HepG2 (cell line): ENCODE results near the gene CTRB2. TPM values are rescaled to one million over a fixed set of nuclear protein-coding genes. Genes with fewer than 3 reads are reported as not detected.
A peak's percentile ranks its signal among the peaks of the same experiment; 100 is the strongest.

Source experiments
- KMT2A ChIP-seq: sonication (generic); formaldehyde crosslinking; IDR thresholded peaks from 2 replicates; pipeline ENCODE4 v1.4.0; 2020; ENCODE audit warnings: missing genetic modification reagents
- LCORL ChIP-seq, 2 experiments: fragments of 450-650 bp in 1 of 2; sonication (generic) in 1 of 2; formaldehyde crosslinking in 1 of 2; IDR thresholded peaks; 2 replicates each; pipeline versions ENCODE4 v1.5.0 to v1.6.1; 2017 to 2020; ENCODE audit warnings: antibody characterized with exemption in 1 of 2, missing genetic modification reagents in 1 of 2
- MAF1 ChIP-seq: sonication (generic); formaldehyde crosslinking; IDR thresholded peaks from 2 replicates; pipeline ENCODE4 v1.5.0; 2020; ENCODE audit warnings: missing genetic modification reagents, borderline replicate concordance
- SOX5 ChIP-seq: IDR thresholded peaks from 2 replicates; pipeline ENCODE4 v1.6.1; 2016; ENCODE audit warnings: borderline replicate concordance
- THAP7 ChIP-seq: sonication (generic); formaldehyde crosslinking; IDR thresholded peaks from 2 replicates; pipeline ENCODE4 v1.8.1; 2023; ENCODE audit warnings: mild to moderate bottlenecking, missing genetic modification reagents
- ZNF10 ChIP-seq: sonication (generic); formaldehyde crosslinking; IDR thresholded peaks from 2 replicates; pipeline ENCODE4 v1.4.0; 2020; ENCODE audit warnings: mild to moderate bottlenecking, low read depth, missing genetic modification reagents, borderline replicate concordance
- ZNF232 ChIP-seq: sonication (generic); formaldehyde crosslinking; IDR thresholded peaks from 2 replicates; pipeline ENCODE4 v1.4.0; 2020; ENCODE audit warnings: missing genetic modification reagents, borderline replicate concordance
- ZNF383 ChIP-seq: sonication (generic); formaldehyde crosslinking; IDR thresholded peaks from 2 replicates; pipeline ENCODE4 v1.4.0; 2020; ENCODE audit warnings: missing genetic modification reagents, mild to moderate bottlenecking, borderline replicate concordance
- ZNF639 ChIP-seq: conservative IDR thresholded peaks from 2 replicates; pipeline ENCODE4 v1.6.1; 2018; ENCODE audit warnings: missing genetic modification reagents
- ZNF724P ChIP-seq: sonication (generic); formaldehyde crosslinking; IDR thresholded peaks from 2 replicates; pipeline ENCODE4 v1.8.0; 2022; ENCODE audit warnings: missing genetic modification reagents, borderline replicate concordance
- polyA plus RNA-seq, 8 experiments: library from polyadenylated mRNA; depleted of rRNA in 3 of 8; stranded (reverse) in 7 of 8; unstranded in 1 of 8; fragments of >200 nt; fragmentation: Illumina TruSeq in 4 of 8; extraction: Trizol in 4 of 8; gene quantifications; 2 replicates each; pipeline versions ENCODE4 v1.2.1 to v1.2.3, GENCODE V29; 2011 to 2016; ENCODE audit warnings: low read depth in 4 of 8, missing spikeins in 1 of 8, mixed read lengths in 1 of 8; ENCODE audit not compliant: insufficient read depth in 1 of 8
- total RNA-seq, 5 experiments: library from RNA; depleted of rRNA; stranded (reverse); fragments of >200 nt; fragmentation: Illumina TruSeq; extraction: Trizol; gene quantifications; 2 replicates each; pipeline ENCODE4 v1.2.3, GENCODE V29; 2016; ENCODE audit warnings: low read depth in 1 of 5
- TF ChIP-seq, protein P1 (sequence below): sonication (generic); formaldehyde crosslinking; IDR thresholded peaks from 2 replicates; pipeline ENCODE4 v1.4.0; 2020; ENCODE audit warnings: missing genetic modification reagents
- TF ChIP-seq, protein P2 (sequence below), 2 experiments: IDR thresholded peaks; 2 replicates each; pipeline ENCODE4 v1.6.1; 2011 to 2012; ENCODE audit warnings: low read length in 2 of 2, borderline replicate concordance in 1 of 2, low read depth in 1 of 2, mild to moderate bottlenecking in 1 of 2, moderate library complexity in 1 of 2
- TF ChIP-seq, protein P3 (sequence below): sonication (generic); formaldehyde crosslinking; IDR thresholded peaks from 2 replicates; pipeline ENCODE4 v1.4.0; 2020; ENCODE audit warnings: mild to moderate bottlenecking, missing genetic modification reagents
- TF ChIP-seq, protein P4 (sequence below): sonication (generic); formaldehyde crosslinking; IDR thresholded peaks from 2 replicates; pipeline ENCODE4 v1.9.0; 2022; ENCODE audit warnings: missing genetic modification reagents, mild to moderate bottlenecking, borderline replicate concordance

The CTRB2 gene
- total and polyA plus RNA-seq, 2 of the 13 experiments (the other 11 are each of a cell fraction or from before 2014, with no cell fraction given), result 0.13 TPM; not detected in 1

DNA sequence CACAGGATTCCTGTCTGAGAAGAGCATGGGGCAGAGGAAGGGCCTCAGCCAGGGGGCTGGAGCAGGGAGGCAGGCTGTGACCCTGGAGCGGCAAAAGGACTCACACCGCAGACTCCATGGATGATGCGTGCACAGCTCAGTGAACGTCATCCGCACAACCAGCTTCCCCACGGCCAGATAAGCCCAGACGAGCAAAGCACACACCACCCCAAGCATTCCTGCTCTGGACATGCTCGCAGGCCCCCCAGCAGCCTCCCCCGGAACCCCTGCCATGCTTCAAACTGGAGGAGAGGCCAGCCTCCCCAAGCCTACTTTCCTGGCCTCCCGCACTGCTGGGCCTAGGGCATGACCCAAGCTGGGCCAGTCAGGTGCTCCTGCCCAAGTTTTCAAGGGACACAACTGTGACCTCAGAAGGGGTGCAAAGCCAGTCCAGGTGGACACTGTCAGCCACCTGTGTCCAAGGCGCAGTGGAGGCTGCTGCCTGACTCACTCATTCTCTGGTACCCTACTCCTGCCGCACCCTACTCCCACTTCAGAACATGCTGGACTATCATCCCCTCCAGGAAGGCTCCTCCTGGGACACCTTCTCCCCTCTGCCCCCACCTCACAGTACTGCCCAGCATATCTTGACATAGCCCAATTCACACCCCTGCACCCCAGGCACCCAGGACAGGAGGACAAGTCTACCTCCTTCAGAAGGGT lies 39.7 kb upstream of the CTRB2 start (continued):
- TF ChIP-seq, protein P1, sequence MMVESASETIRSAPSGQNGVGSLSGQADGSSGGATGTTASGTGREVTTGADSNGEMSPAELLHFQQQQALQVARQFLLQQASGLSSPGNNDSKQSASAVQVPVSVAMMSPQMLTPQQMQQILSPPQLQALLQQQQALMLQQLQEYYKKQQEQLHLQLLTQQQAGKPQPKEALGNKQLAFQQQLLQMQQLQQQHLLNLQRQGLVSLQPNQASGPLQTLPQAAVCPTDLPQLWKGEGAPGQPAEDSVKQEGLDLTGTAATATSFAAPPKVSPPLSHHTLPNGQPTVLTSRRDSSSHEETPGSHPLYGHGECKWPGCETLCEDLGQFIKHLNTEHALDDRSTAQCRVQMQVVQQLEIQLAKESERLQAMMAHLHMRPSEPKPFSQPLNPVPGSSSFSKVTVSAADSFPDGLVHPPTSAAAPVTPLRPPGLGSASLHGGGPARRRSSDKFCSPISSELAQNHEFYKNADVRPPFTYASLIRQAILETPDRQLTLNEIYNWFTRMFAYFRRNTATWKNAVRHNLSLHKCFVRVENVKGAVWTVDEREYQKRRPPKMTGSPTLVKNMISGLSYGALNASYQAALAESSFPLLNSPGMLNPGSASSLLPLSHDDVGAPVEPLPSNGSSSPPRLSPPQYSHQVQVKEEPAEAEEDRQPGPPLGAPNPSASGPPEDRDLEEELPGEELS (CRISPR knock-in tag), result 0 out of 2 replicates have a peak, but pooled peaks have one; percentile 28
- TF ChIP-seq ZNF724P (CRISPR knock-in tag) (no peak), ZNF383 (CRISPR knock-in tag) (no peak), ZNF639 (CRISPR knock-in tag) (no peak), SOX5 (CRISPR knock-in tag) (no peak), KMT2A (no peak), LCORL (IDR thresholded peaks at IDR 0.05) (no peak), LCORL (CRISPR knock-in tag; IDR thresholded peaks at IDR 0.05) (peak; percentile 18; the same call in 1 of the 2 replicates), ZNF232 (CRISPR knock-in tag) (0 out of 2 replicates have a peak, but pooled peaks have one; percentile 44), THAP7 (CRISPR knock-in tag) (peak; percentile 64; the same call in 1 of the 2 replicates), ZNF10 (CRISPR knock-in tag) (no peak), MAF1 (CRISPR knock-in tag) (no peak)
- TF ChIP-seq, protein P2, sequence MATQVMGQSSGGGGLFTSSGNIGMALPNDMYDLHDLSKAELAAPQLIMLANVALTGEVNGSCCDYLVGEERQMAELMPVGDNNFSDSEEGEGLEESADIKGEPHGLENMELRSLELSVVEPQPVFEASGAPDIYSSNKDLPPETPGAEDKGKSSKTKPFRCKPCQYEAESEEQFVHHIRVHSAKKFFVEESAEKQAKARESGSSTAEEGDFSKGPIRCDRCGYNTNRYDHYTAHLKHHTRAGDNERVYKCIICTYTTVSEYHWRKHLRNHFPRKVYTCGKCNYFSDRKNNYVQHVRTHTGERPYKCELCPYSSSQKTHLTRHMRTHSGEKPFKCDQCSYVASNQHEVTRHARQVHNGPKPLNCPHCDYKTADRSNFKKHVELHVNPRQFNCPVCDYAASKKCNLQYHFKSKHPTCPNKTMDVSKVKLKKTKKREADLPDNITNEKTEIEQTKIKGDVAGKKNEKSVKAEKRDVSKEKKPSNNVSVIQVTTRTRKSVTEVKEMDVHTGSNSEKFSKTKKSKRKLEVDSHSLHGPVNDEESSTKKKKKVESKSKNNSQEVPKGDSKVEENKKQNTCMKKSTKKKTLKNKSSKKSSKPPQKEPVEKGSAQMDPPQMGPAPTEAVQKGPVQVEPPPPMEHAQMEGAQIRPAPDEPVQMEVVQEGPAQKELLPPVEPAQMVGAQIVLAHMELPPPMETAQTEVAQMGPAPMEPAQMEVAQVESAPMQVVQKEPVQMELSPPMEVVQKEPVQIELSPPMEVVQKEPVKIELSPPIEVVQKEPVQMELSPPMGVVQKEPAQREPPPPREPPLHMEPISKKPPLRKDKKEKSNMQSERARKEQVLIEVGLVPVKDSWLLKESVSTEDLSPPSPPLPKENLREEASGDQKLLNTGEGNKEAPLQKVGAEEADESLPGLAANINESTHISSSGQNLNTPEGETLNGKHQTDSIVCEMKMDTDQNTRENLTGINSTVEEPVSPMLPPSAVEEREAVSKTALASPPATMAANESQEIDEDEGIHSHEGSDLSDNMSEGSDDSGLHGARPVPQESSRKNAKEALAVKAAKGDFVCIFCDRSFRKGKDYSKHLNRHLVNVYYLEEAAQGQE (IDR thresholded peaks at IDR 0.05; ENCODE audit: borderline replicate concordance in 1 of 2, low read depth in 1 of 2, low read length in 2 of 2), result no peak
- TF ChIP-seq, protein P3, sequence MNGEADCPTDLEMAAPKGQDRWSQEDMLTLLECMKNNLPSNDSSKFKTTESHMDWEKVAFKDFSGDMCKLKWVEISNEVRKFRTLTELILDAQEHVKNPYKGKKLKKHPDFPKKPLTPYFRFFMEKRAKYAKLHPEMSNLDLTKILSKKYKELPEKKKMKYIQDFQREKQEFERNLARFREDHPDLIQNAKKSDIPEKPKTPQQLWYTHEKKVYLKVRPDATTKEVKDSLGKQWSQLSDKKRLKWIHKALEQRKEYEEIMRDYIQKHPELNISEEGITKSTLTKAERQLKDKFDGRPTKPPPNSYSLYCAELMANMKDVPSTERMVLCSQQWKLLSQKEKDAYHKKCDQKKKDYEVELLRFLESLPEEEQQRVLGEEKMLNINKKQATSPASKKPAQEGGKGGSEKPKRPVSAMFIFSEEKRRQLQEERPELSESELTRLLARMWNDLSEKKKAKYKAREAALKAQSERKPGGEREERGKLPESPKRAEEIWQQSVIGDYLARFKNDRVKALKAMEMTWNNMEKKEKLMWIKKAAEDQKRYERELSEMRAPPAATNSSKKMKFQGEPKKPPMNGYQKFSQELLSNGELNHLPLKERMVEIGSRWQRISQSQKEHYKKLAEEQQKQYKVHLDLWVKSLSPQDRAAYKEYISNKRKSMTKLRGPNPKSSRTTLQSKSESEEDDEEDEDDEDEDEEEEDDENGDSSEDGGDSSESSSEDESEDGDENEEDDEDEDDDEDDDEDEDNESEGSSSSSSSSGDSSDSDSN, result no peak; the same call in 1 of the 2 replicates
- TF ChIP-seq, protein P4, sequence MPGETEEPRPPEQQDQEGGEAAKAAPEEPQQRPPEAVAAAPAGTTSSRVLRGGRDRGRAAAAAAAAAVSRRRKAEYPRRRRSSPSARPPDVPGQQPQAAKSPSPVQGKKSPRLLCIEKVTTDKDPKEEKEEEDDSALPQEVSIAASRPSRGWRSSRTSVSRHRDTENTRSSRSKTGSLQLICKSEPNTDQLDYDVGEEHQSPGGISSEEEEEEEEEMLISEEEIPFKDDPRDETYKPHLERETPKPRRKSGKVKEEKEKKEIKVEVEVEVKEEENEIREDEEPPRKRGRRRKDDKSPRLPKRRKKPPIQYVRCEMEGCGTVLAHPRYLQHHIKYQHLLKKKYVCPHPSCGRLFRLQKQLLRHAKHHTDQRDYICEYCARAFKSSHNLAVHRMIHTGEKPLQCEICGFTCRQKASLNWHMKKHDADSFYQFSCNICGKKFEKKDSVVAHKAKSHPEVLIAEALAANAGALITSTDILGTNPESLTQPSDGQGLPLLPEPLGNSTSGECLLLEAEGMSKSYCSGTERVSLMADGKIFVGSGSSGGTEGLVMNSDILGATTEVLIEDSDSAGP (CRISPR knock-in tag), result peak; percentile 23; the same call in 1 of the 2 replicates
